ENCODE data around the gene IQCE. TPM values are rescaled to one million over a fixed set of nuclear protein-coding genes. Genes with fewer than 3 reads are reported as not detected.
"Not testable (repeated sequence)": the region's sequence is repeated elsewhere in the genome, so short reads cannot be mapped to it uniquely, and the experiment has no call there.

Gene IQCE
- total and polyA plus RNA-seq, 8 donors = 14.7 to 25.1 (median 19.1) TPM

DNA sequence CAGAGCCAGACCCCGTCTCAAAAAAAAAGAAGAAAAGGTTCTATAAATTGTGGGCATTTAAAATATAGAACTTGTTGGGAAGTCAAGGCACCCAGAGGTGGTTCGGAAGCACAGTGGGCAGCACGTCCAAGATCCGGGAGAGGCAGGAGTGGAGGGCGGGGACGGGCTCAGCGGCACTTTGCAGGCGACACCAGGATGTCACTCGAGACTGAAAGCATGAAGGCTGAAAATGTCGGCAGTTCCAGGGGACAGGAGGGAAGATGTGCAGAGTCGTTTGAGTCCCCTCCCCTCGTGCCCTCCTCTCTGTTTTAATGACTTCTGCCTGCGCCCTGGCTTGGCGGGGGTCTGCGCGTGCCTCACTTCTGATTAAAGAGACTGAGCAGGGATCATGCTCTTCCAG, 30.6 kb downstream of the IQCE start:
- Histone ChIP-seq H3K36me3 (peaks cover 0 to 88% of the 10 kb centered on the region in 2 donors), H3K4me1 (no peaks in the 10 kb centered on the region)
- TF ChIP-seq, protein P1, sequence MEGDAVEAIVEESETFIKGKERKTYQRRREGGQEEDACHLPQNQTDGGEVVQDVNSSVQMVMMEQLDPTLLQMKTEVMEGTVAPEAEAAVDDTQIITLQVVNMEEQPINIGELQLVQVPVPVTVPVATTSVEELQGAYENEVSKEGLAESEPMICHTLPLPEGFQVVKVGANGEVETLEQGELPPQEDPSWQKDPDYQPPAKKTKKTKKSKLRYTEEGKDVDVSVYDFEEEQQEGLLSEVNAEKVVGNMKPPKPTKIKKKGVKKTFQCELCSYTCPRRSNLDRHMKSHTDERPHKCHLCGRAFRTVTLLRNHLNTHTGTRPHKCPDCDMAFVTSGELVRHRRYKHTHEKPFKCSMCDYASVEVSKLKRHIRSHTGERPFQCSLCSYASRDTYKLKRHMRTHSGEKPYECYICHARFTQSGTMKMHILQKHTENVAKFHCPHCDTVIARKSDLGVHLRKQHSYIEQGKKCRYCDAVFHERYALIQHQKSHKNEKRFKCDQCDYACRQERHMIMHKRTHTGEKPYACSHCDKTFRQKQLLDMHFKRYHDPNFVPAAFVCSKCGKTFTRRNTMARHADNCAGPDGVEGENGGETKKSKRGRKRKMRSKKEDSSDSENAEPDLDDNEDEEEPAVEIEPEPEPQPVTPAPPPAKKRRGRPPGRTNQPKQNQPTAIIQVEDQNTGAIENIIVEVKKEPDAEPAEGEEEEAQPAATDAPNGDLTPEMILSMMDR (IDR thresholded peaks at IDR 0.05) = no peak

DNA sequence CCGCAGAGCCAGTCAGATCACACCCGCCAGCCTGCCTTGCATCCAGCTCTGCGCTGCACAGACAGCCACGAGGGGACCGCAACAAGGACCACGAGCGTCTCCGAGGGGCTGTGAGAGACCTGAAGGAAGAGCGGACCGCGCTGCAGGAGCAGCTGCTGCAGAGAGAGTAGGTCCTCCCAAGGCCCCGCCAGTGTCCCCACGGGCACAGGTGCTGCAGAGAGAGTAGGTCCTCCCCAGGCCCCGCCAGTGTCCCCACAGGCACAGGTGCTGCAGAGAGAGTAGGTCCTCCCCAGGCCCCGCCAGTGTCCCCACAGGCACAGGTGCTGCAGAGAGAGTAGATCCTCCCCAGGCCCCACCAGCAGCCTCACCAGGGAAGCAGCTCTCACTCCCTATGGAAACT, 31.2 kb downstream of the IQCE start:
- ATAC-seq; H3K4me3 ChIP-seq; H3K27ac ChIP-seq; H3K9me3 ChIP-seq; H3K27me3 ChIP-seq; intact Hi-C loops (cut with DNase I); H3K4me1 ChIP-seq: not testable (repeated sequence)
- peaks cover 0 to 88% of the 10 kb centered on the region in 2 donors for H3K36me3 ChIP-seq
- peak in 1 of 4 donors; percentile 68 for DNase-seq

More for the DNA sequence above, 30.6 kb downstream of the IQCE start:
- intact Hi-C loops (cut with DNase I) = no loop called here
- ATAC-seq (no peak), DNase-seq (peak in 1 of 4 donors; percentile 50)
- Histone ChIP-seq H3K9me3 (no peaks in the 10 kb centered on the region), H3K4me3 (no peak overlapping the region), H3K27me3 (no peaks in the 10 kb centered on the region), H3K27ac (no peak overlapping the region)

DNA sequence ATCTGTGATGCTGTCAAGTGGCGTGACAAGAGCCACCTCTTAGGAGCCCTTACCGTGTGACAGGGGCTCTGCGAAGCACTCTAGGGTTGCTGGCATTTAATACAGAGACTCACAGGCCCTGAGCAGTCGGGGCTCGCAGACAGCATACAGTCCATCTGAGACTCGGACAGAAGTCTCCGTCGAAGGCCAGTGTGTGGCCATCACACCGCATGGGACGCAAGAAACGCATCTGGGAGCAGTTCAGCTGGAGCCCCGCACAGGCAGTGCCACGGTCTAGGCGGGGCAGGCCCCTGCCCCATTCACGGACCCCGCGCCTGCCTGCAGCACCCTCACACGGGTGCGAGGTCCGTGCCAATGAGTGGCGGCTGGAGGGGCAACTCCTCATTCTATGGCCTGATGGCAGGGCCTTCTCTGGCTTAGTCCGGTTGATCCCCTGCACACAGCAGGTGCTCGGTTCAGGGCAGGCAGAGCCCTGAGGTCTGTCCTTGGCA, 33.6 kb downstream of the IQCE start:
- ATAC-seq (no peak), DNase-seq (no peak)
- intact Hi-C loops (cut with DNase I) = no loop called here
- no peaks in the 10 kb centered on the region for H3K9me3 ChIP-seq
- H3K27me3 ChIP-seq = no peaks in the 10 kb centered on the region
- no peak overlapping the region for H3K27ac ChIP-seq
- TF ChIP-seq, protein P1 (IDR thresholded peaks at IDR 0.05) = no peak
- H3K36me3 ChIP-seq = peaks cover 0 to 93% of the 10 kb centered on the region in 2 donors
- no peak overlapping the region for H3K4me3 ChIP-seq
- H3K4me1 ChIP-seq = no peaks in the 10 kb centered on the region

DNA sequence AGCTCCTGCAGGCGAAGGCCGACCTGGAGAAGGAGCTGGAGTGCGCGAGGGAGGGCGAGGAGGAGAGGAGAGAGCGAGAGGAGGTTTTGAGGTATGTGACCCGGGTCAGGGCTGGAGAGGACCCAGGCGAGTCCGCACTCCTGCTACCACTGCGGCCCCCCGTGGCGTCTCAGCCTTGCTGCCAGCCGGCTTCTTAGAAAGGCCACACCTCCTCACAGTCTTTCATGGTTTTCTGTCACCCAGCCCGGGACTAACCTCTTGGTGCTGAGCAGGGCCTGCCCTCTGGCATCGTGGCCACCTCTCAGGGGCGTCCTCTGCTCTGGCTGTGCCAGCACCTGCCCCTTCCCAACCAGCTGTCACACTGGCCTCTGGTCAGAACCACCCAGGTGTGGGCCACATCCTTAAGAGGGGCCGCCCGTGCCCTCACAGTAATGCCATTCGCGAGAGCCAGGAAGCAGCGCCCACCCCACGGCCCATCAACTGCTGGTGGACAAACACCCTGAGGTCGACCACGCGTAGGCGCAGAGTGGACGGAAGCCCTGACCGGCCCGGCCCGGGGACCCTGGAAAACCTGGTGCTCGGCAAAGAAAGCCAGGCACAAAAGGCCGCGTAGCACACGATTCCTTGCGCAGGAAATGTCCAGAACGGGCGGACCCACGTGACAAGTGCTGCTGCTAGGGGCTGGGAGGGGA, 34.4 kb downstream of the IQCE start:
- H3K36me3 ChIP-seq = peaks cover 0 to 93% of the 10 kb centered on the region in 2 donors
- H3K4me1 ChIP-seq = no peaks in the 10 kb centered on the region
- DNase-seq = no peak
- no peak overlapping the region for H3K4me3 ChIP-seq
- no peak for ATAC-seq
- H3K27ac ChIP-seq = no peak overlapping the region
- TF ChIP-seq, protein P1 (IDR thresholded peaks at IDR 0.05) = no peak
- H3K27me3 ChIP-seq = no peaks in the 10 kb centered on the region
- intact Hi-C loops (cut with DNase I) = no loop called here
- no peaks in the 10 kb centered on the region for H3K9me3 ChIP-seq

DNA sequence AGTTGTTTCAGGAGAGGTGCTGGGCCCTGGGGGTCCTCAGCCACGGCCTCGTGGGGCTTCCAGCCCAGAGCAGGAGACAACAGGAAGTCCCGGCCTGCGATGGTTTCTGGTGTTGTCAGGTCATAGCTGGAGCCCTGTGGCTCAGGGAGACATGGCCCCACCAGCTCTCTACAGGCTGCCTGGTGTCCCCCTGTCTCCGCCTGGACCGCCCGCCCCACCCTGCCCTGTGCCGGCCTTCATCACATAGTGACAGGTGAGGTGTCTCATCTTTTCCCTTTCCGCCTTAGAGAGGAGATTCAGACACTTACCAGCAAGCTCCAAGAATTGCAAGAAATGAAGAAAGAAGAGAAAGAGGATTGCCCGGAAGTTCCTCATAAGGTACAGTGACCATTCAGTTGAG, 35.8 kb downstream of the IQCE start:
- Histone ChIP-seq H3K4me1 (no peaks in the 10 kb centered on the region), H3K27me3 (no peaks in the 10 kb centered on the region), H3K27ac (no peak overlapping the region), H3K4me3 (no peak overlapping the region), H3K9me3 (no peaks in the 10 kb centered on the region), H3K36me3 (peaks cover 0 to 98% of the 10 kb centered on the region in 2 donors)
- ATAC-seq = no peak
- no peak for DNase-seq
- intact Hi-C loops (cut with DNase I) = no loop called here
- TF ChIP-seq, protein P1 (IDR thresholded peaks at IDR 0.05) = no peak

Data from left lung (tissue), 10 donors.